Activated CD8-positive, alpha-beta memory T cell treated with anti-CD3 and anti-CD28 coated beads, Interleukin-2, amount 50 U/mL, for 1 hour (primary cell): Measurements from ENCODE around the gene STON1.
"Not testable (repeated sequence)": the region's sequence is repeated elsewhere in the genome, so short reads cannot be mapped to it uniquely, and the experiment has no call there.

ENCODE experiments used
- DNase-seq: peaks from one replicate; pipeline ENCODE4 v3.0.0-alpha.2; 2020; ENCODE audit errors: extremely low read depth

STON1 gene

DNA sequence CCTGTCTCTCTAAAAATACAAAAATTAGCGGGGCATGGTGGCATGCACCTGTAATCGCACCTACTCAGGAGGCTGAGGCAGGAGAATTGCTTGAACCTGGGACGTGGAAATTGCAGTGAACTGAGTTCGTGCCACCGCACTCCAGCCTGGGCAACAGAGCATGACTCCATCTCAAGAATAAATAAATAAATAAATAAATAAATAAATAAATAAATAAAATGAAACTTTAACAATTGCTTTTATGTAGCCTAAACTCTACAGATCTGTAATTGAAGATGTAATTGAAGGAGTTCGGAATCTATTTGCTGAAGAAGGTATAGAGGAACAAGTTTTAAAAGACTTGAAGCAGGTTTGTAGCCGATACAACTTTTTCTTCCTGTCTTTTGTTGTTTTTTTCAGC lies 90.7 kb downstream of the STON1 start:
- no peak for DNase-seq

DNA sequence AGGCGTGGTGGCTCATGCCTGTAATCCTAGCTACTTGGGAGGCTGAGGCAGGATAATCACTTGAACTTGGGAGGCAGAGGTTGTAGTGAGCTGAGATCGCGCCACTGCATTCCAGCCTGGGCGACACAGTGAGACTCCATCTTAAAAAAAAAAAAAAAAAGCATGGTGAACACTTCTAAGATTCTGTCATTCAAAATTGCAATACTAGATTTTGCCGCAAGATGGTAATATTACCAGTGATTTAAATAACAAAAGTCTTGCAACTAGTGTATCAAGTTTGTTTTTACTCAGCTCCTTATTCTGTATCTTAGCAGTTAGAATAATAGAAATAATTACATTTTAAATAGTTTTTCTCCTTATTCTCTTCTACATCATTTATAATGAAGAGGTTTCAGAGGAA lies 92.7 kb downstream of the STON1 start:
- not testable (repeated sequence) for DNase-seq

DNA sequence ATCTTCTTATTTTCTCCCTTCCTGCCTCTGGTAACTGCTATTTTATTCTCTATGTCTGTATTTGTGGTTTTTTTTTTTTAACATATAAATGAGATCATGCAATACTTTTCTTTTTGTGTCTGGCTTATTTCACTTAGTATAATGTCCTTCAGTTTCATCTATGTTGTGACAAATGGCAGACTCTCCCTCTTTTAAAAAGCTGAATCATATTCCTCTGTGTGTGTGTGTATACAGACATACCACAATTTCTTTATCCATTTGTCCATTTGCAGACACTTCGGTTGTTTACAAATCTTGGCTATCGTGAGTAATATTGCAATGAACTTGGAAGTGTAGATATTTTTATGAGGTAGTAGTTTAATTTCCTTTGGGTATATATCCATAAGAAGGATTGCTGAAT lies 94.7 kb downstream of the STON1 start:
- DNase-seq, result no peak

DNA sequence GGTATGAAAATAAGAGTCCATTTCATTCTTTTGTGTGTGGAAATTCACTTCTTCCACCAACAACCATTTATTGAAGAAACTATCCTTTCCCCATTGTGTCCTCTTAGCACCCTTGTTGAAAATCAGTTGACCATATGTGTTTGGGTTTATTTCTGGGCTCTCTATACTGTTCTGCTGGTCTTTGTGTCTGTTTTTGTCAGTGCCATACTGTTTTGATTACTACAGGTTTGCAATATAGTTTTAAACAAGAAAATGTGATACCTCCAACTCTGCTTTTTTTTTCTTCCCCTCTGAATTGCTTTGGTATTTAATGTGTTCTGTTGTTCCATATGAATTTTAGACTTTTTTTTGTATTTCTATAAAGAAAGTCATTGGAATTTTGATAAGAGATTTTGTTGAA lies 96.1 kb downstream of the STON1 start:
- DNase-seq, result no peak

DNA sequence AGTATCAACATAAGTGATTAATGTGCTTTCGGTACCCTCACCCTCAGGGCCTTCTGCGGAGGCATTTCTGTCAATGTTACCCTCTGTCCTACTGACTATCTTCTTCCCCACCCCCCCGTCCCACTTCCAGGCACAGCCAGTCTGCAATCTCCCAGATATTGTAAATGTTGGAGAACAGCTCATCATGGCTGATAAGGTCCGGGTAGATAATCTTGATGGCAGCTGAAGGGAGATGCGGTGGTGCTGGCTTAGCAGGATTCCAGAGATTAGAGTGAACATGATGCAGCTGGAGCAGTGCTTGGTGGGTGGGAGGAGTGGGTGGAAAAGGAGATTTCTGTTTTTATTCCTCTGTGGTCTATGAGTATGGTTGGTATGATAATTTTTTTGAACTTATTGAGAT lies 103.2 kb downstream of the STON1 start:
- no peak for DNase-seq

DNA sequence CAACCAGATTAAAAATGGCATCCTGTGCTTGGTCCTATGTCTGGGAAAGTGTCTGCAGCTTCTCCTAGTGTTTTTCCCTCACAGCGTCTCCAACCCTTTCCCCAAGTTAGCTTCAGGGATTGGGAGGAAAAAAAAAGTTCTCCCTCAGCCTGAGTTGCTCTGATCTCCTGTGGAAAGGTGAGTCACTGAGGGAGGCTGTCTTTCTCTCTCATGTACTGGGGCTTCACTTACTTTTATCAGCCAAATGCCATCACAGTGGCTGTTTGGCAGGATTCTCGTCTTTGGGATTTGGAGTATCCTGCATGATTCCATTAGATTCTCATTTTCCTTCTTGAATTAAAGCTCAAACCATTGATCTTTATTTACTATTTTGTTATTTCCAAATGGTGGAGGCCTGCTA lies 105.8 kb downstream of the STON1 start:
- DNase-seq, result no peak

DNA sequence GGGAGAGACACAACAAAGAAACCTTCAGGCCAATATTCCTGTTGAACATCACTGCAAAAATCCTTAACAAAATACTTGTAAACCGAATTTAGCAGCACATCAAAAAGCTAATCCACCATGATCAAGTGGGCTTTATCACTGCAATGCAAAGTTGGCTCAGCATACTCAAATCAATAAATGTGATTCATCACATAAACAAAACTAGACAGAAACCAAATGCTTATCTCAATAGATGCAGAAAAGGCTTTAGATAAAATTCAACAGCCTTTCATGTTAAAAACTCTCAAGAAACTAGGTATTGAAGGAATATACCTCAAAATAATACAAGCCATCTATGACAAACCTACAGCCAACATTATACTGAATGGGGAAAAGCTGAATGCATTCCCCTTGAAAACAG lies 108.3 kb downstream of the STON1 start:
- DNase-seq, result no peak
